ENCODE measurements around the gene COL1A1.

COL1A1 gene

DNA sequence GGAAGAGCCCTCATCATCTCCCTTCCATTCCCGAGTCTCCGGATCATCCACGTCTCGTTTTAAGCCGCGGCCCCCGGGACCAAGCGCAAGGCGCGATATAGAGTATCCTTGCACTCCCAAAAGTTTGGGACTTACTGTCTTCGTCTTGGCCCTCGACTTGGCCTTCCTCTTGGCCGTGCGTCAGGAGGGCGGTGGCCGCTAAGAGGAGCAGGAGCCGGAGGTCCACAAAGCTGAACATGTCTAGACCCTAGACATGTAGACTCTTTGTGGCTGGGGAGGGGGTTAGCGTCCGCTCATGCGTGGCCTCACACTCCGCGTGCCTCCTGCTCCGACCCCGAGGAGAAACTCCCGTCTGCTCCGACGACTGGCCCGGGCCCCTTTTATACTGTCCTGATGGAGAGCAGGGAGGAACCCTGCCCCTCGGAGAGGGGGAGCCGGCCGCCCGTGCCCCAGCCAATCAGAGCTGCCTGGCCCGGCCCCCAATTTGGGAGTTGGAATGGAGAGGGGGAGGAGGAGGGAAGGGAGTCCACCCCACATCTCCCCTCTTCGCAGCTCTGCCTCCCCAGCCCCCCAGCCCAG lies at the start of gene COL1A1:
Gene COL1A1 (minus strand): TSS at position 356 of the 579 bp plus-strand sequence. CDS start 118 bp downstream, at position 238.
- no peak for DNase-seq (ENCODE audit: low read depth, low spot score)

GRCh38 chr17:50248255-50248654 lies 46.8 kb upstream of the COL1A1 start:
- DNase-seq (ENCODE audit: low read depth, low spot score) = no peak

GRCh38 chr17:50244771-50245170 lies 43.3 kb upstream of the COL1A1 start:
- no peak for DNase-seq (ENCODE audit: low read depth, low spot score)

DNA sequence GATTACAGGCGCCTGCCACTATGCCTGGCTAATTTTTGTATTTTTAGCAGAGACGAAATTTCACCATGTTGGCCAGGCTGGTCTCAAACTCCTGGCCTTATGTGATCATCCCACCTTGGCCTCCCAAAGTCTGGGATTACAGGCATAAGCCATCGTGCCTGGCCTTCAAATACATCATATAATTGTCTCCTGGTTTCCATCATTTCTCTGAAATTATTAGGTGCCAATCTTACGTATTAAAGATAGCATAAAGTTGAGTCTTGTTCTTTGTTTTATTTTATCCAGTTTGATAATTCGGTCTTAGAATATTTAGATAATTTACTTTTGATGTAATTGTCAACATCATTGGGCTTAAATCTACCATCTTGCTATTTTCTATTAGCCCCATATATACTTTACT lies 40.0 kb upstream of the COL1A1 start:
- no peak for DNase-seq (ENCODE audit: low read depth, low spot score)

DNA sequence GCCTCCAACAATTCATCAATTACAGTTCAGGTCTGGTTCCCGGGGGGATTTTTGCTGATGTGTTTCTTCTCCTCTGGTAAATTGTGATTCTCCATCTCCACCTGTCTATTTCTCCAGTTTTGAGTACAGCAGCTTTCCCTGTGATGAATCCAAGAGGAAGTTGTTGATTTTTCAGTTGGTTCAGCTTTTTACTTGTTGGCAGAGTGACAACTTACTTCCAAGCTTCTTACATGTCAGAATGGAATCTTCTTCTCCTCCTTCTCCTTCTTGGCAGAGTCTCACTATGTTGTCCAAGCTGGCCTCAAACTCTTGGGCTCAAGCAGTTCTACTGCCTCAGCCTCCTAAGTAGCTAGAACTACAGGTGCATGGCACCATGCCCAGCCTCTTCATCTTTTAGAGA lies 39.4 kb upstream of the COL1A1 start:
- DNase-seq (ENCODE audit: low read depth, low spot score) = no peak

DNA sequence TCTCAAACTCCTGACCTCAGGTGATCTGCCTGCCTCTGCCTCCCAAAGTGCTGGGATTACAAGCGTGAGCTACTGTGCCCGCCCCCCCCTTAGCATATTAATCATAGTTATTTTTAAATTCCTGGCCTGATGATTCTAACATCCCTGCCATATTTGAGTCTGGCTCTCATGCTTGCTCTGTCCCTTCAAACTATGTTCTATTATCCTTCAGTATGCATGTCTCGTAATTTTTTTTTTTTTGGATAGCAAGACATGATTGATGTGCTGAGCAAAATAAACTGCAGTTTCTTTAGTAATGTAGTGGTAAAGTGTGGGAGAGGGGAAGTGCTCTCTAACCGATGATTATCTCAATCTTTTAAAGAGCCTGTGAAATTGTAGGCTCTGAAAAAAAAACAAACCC lies 38.5 kb upstream of the COL1A1 start:
- no peak for DNase-seq (ENCODE audit: low read depth, low spot score)

DNA sequence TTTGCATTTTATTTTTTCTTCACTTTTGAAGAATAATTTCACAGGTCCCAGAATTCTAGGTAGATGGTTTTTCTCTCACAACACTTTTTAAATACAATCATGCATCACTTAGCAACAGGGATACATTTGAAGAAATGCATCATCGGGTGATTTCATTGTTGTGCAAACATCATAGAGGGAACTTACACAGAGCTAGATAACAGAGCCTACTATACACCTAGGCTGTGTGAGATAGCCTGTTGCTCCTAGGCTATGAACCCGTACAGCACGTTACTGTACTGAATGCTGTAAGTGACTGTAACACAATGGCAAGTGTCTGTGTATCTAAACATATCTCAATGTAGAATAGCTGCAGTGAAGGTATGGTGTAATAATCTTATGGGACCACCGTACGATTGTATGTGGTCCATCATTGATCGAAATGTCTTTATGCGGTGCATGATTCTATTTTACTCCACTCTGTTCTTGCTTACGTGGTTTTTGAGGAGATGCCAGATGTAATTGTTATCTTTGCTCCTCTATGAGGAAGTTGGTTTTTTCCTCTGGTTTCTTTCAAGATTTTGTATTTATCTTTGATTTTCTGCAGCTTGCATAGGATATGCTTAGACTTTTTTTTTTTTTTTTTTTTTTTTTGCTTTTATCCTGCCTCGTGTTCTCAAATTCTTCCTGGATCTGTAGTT lies 37.3 kb upstream of the COL1A1 start:
- no peak for DNase-seq (ENCODE audit: low read depth, low spot score)

GRCh38 chr17:50237901-50238300 lies 36.5 kb upstream of the COL1A1 start:
- no peak for DNase-seq (ENCODE audit: low read depth, low spot score)

DNA sequence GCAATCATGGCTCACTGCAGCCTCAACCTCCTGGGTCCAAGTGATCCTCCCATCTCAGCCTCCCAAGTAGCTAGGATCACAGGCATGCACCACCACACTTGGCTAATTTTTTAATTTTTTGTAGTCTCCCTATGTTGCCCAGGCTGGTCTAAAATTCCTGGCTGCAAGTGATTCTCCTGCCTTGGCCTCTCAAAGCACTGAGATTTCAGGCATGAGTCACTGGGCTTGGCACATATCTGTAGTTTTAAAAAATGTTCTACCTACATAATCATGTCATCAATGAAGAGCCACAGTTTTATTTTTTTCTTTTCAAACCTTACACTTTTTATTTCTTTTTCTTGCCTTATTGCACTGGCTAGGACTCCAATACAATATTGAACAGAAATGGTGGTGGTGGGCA lies 33.1 kb upstream of the COL1A1 start:
- DNase-seq (ENCODE audit: low read depth, low spot score) = no peak

GRCh38 chr17:50225701-50226240 lies 24.3 kb upstream of the COL1A1 start:
- no peak for DNase-seq (ENCODE audit: low read depth, low spot score)

DNA sequence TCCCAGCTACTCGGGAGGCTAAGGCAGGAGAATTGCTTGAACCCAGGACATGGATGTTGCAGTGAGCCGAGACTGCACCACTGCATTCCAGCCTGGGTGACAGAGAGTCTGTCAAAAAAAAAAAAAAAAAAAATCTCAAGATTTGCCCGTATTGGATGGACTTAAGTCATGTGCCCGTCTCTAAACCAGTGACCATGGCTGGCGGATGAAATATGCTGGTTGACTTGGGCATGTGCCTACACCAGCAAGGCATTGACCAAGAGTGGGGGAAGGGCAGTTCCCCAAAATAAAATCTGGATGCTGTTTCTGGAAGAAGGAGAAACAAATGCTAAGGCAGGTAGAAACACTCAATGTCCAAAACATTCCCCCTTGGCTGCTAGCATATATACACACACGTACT lies 21.5 kb upstream of the COL1A1 start:
- DNase-seq (ENCODE audit: low read depth, low spot score) = no peak

- DNase-seq (ENCODE audit: low read depth, low spot score) = no peak
Measured at GRCh38 chr17:50221864-50222545, 20.6 kb upstream of the COL1A1 start.

- no peak for DNase-seq (ENCODE audit: low read depth, low spot score)
Measured at GRCh38 chr17:50221266-50221863, 19.9 kb upstream of the COL1A1 start.

- DNase-seq (ENCODE audit: low read depth, low spot score) = no peak
Measured at GRCh38 chr17:50220811-50221210, 19.4 kb upstream of the COL1A1 start.

- no peak for DNase-seq (ENCODE audit: low read depth, low spot score)
Measured at GRCh38 chr17:50219939-50220465, 18.6 kb upstream of the COL1A1 start.

- DNase-seq (ENCODE audit: low read depth, low spot score) = no peak
Measured at GRCh38 chr17:50219342-50219741, 17.9 kb upstream of the COL1A1 start.

GRCh38 chr17:50218771-50219315 lies 17.4 kb upstream of the COL1A1 start:
- DNase-seq (ENCODE audit: low read depth, low spot score) = no peak

GRCh38 chr17:50218071-50218759 lies 16.8 kb upstream of the COL1A1 start:
- DNase-seq (ENCODE audit: low read depth, low spot score) = no peak

DNA sequence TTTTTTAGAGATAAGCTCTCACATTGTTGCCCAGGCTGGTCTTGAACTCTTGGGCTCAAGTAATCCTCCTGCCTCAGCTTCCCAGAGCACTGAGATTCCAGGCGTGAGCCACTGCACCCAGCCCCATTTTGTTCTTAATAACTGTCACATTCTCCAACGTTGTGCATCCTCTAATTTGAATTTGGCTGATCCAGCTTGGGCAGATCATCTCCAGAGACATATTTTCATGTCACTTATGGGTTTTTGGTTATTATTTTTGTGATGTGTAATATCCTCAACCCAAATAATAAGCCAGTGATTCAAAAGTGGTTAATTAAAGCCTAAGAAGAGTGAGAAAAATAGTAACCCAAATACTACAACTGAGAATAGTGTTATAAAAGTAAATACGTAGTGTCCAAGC lies 16.2 kb upstream of the COL1A1 start:
- no peak for DNase-seq (ENCODE audit: low read depth, low spot score)

DNA sequence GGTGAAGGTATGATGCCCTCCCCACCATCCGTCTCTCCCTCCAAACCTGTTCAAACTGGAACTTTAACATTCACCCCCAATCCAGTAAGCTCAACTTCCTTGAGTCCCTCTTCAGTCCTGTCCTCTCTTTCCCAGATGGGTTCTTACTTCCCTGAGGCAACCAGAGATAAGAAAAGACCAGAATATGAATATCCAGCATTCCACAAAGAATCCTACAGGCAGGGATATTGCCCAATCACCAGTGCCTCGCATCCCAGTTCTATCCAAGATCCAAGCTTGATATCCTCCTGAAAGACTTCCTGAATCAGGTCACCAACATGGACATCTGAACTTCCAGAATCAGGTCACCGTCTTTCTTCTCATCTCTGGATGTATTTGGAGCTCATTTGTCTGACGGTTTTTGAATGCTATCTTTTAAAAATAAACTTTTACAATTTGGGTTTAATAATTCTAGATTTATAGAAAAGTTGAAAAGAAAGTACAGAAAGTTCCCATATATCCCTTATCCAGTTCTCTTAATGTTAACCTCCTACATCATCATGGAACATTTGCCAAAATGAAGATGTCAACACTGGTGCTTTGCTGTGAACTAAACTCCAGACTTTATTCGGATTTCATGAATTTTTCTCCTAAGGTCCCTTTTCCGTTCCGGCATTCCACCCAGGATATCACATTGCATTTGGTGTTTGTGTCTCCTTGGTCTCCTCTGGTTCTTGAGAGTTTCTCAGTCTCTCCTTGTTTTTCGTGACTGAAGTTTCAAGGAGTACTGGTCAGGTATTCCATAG lies 13.7 kb upstream of the COL1A1 start:
- no peak for DNase-seq (ENCODE audit: low read depth, low spot score)
